Breast epithelium (tissue), 4 donors: ENCODE results near the gene F13B. TPM values are rescaled to one million over a fixed set of nuclear protein-coding genes. Genes with fewer than 3 reads are reported as not detected.

Source experiments
- DNase-seq, 2 donors: peaks; one replicate each; pipeline ENCODE4 v3.0.0-alpha.2; 2019; ENCODE audit warnings: low spot score in 2 of 2
- H3K27ac ChIP-seq, 2 donors: fragments of 200-600 bp; sonication (generic) in 1 of 2; one replicate each; pipeline ENCODE4 v1.5.1; 2016 to 2019; ENCODE audit warnings: mild to moderate bottlenecking in 1 of 2
- H3K27me3 ChIP-seq, 2 donors: fragments of 200-600 bp; sonication (generic) in 1 of 2; one replicate each; pipeline versions ENCODE4 v1.5.1 to v1.6.0; 2017 to 2019; ENCODE audit warnings: control low read depth in 1 of 2, mild to moderate bottlenecking in 1 of 2
- H3K36me3 ChIP-seq: fragments of 200-600 bp; one replicate; pipeline ENCODE4 v1.5.1; 2019
- H3K4me1 ChIP-seq, 2 donors: fragments of 200-600 bp; sonication (generic); one replicate each; pipeline ENCODE4 v1.5.1; 2016 to 2019; ENCODE audit warnings: control low read depth in 1 of 2
- H3K4me3 ChIP-seq, 3 donors: fragments of 200-600 bp; sonication (generic); 1 replicate in 2 of 3; 2 replicates in 1 of 3; pipeline ENCODE4 v1.5.1; 2016 to 2019; ENCODE audit warnings: mild to moderate bottlenecking in 3 of 3, moderate library complexity in 2 of 3
- H3K9me3 ChIP-seq, 2 donors: fragments of 200-600 bp; sonication (generic) in 1 of 2; one replicate each; pipeline ENCODE4 v1.5.1; 2016 to 2019; ENCODE audit warnings: control low read depth in 1 of 2
- POLR2A ChIP-seq: fragments of 450-650 bp; IDR thresholded peaks from one replicate; pipeline ENCODE4 v1.6.1; 2016; ENCODE audit warnings: antibody characterized with exemption, mild to moderate bottlenecking, moderate library complexity
- POLR2AphosphoS5 ChIP-seq, 3 donors: sonication (generic); formaldehyde crosslinking; IDR thresholded peaks; one replicate each; pipeline ENCODE4 v1.6.1; 2017; ENCODE audit warnings: antibody characterized with exemption in 3 of 3
- intact Hi-C: fragments of 100-400 bp; cut with DNase I; formaldehyde crosslinking; loops from one replicate; pipeline ENCODE4 v1.15.1; 2023; ENCODE audit warnings: low total_unique reads
- total RNA-seq, 3 donors: library from RNA; depleted of rRNA; stranded (reverse); fragments of >200 nt; gene quantifications; one replicate each; pipeline ENCODE4 v1.1.0, GENCODE V29; 2016
- TF ChIP-seq, protein P1 (sequence below), 3 donors: fragments of 450-650 bp; IDR thresholded peaks; one replicate each; pipeline ENCODE4 v1.5.1; 2016 to 2017; ENCODE audit warnings: antibody characterized with exemption in 3 of 3, mild to moderate bottlenecking in 3 of 3, moderate library complexity in 3 of 3

The F13B gene
- total RNA-seq, 3 donors from 2014 or later = not detected

GRCh38 chr1:197016751-197017150 is 50.3 kb downstream of the F13B start:
- peaks cover 0 to 2% of the 10 kb centered on the region in 2 donors for H3K9me3 ChIP-seq
- TF ChIP-seq, protein P1, sequence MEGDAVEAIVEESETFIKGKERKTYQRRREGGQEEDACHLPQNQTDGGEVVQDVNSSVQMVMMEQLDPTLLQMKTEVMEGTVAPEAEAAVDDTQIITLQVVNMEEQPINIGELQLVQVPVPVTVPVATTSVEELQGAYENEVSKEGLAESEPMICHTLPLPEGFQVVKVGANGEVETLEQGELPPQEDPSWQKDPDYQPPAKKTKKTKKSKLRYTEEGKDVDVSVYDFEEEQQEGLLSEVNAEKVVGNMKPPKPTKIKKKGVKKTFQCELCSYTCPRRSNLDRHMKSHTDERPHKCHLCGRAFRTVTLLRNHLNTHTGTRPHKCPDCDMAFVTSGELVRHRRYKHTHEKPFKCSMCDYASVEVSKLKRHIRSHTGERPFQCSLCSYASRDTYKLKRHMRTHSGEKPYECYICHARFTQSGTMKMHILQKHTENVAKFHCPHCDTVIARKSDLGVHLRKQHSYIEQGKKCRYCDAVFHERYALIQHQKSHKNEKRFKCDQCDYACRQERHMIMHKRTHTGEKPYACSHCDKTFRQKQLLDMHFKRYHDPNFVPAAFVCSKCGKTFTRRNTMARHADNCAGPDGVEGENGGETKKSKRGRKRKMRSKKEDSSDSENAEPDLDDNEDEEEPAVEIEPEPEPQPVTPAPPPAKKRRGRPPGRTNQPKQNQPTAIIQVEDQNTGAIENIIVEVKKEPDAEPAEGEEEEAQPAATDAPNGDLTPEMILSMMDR (IDR thresholded peaks at IDR 0.05) = no peak
- TF ChIP-seq POLR2A (no peak), POLR2AphosphoS5 (IDR thresholded peaks at IDR 0.05) (no peak)
- H3K27ac ChIP-seq = no peak overlapping the region
- H3K27me3 ChIP-seq = no peaks in the 10 kb centered on the region
- no peak overlapping the region for H3K4me3 ChIP-seq
- intact Hi-C loops = no loop called here
- H3K36me3 ChIP-seq = no peaks in the 10 kb centered on the region
- H3K4me1 ChIP-seq = no peaks in the 10 kb centered on the region
- DNase-seq = no peak

GRCh38 chr1:197013234-197013633 is 53.8 kb downstream of the F13B start:
- Histone ChIP-seq H3K27me3 (no peaks in the 10 kb centered on the region), H3K4me1 (no peaks in the 10 kb centered on the region), H3K4me3 (no peak overlapping the region), H3K36me3 (no peaks in the 10 kb centered on the region), H3K27ac (no peak overlapping the region), H3K9me3 (peaks cover 0 to 6% of the 10 kb centered on the region in 2 donors)
- TF ChIP-seq, protein P1 (IDR thresholded peaks at IDR 0.05) = no peak
- TF ChIP-seq POLR2A = no peak
- TF ChIP-seq POLR2AphosphoS5 (IDR thresholded peaks at IDR 0.05) = no peak
- intact Hi-C loops = no loop called here
- DNase-seq = no peak

GRCh38 chr1:197011614-197012013 is 55.4 kb downstream of the F13B start:
- no peaks in the 10 kb centered on the region for H3K27me3 ChIP-seq
- intact Hi-C loops = no loop called here
- H3K9me3 ChIP-seq = peaks cover 0 to 6% of the 10 kb centered on the region in 2 donors
- H3K4me1 ChIP-seq = no peaks in the 10 kb centered on the region
- H3K36me3 ChIP-seq = no peaks in the 10 kb centered on the region
- no peak for DNase-seq
- TF ChIP-seq POLR2AphosphoS5 (IDR thresholded peaks at IDR 0.05) = no peak
- TF ChIP-seq POLR2A = no peak
- TF ChIP-seq, protein P1 (IDR thresholded peaks at IDR 0.05) = no peak
- H3K4me3 ChIP-seq = no peak overlapping the region
- no peak overlapping the region for H3K27ac ChIP-seq

DNA sequence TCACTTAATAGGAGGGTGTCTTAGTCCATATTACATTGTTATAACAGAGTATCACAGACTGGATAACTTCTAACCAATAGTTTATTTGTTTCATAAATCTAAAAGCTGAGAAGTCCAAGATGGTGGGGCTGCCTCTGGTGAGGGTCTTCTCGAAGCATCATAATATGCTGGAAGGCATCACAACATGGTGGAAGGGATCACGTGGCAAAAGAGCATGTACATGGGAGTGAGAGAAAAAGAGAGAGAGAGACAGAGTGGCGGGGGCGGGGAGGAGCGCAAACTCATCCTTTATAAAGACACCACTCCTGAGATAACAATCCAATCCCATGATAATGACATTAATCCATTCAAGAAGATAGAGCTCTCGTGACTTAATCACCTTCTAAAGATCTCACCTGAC is 58.2 kb downstream of the F13B start:
- Histone ChIP-seq H3K9me3 (peaks cover 0 to 6% of the 10 kb centered on the region in 2 donors), H3K36me3 (no peaks in the 10 kb centered on the region), H3K27me3 (no peaks in the 10 kb centered on the region), H3K27ac (no peak overlapping the region), H3K4me1 (no peaks in the 10 kb centered on the region), H3K4me3 (no peak overlapping the region)
- DNase-seq = no peak
- intact Hi-C loops = no loop called here
- TF ChIP-seq, protein P1 (IDR thresholded peaks at IDR 0.05) = no peak
- TF ChIP-seq POLR2A = no peak
- no peak for TF ChIP-seq POLR2AphosphoS5 (IDR thresholded peaks at IDR 0.05)

- Histone ChIP-seq H3K4me1 (no peaks in the 10 kb centered on the region), H3K4me3 (no peak overlapping the region), H3K27me3 (no peaks in the 10 kb centered on the region), H3K27ac (no peak overlapping the region), H3K36me3 (no peaks in the 10 kb centered on the region), H3K9me3 (no peaks in the 10 kb centered on the region)
- TF ChIP-seq POLR2AphosphoS5 (IDR thresholded peaks at IDR 0.05) (no peak), POLR2A (no peak)
- TF ChIP-seq, protein P1 (IDR thresholded peaks at IDR 0.05) = no peak
- no peak for DNase-seq
- intact Hi-C loops = no loop called here
Observed at GRCh38 chr1:197003132-197003531, 63.9 kb downstream of the F13B start.
